Skeletal muscle tissue (tissue), 4 donors: ENCODE results near the gene IRX3. TPM values are rescaled to one million over a fixed set of nuclear protein-coding genes. Genes with fewer than 3 reads are reported as not detected.

Source experiments
- H3K27ac ChIP-seq: one replicate; pipeline ENCODE4 v1.7.0; 2013; ENCODE audit warnings: mild to moderate bottlenecking, low read depth, low read length, inconsistent platforms
- H3K27me3 ChIP-seq, 3 donors: one replicate each; pipeline ENCODE4 v1.7.0; 2013; ENCODE audit warnings: low read length in 3 of 3; ENCODE audit not compliant: control insufficient read depth in 3 of 3, insufficient read depth in 3 of 3
- H3K36me3 ChIP-seq, 3 donors: one replicate each; pipeline ENCODE4 v1.7.0; 2013; ENCODE audit warnings: low read length in 3 of 3; ENCODE audit not compliant: control insufficient read depth in 3 of 3, insufficient read depth in 3 of 3
- H3K4me1 ChIP-seq, 3 donors: one replicate each; pipeline ENCODE4 v1.7.0; 2013; ENCODE audit warnings: low read length in 3 of 3, mild to moderate bottlenecking in 3 of 3; ENCODE audit not compliant: control insufficient read depth in 3 of 3, insufficient read depth in 3 of 3
- H3K4me3 ChIP-seq, 3 donors: one replicate each; pipeline ENCODE4 v1.7.0; 2013; ENCODE audit warnings: low read length in 3 of 3
- H3K9ac ChIP-seq, 3 donors: one replicate each; pipeline ENCODE4 v1.7.0; 2013; ENCODE audit warnings: low read length in 3 of 3, mild to moderate bottlenecking in 3 of 3, moderate library complexity in 2 of 3, low read depth in 1 of 3
- H3K9me3 ChIP-seq, 3 donors: one replicate each; pipeline ENCODE4 v1.7.0; 2013; ENCODE audit warnings: low read length in 3 of 3; ENCODE audit not compliant: control insufficient read depth in 3 of 3
- total RNA-seq: library from RNA; depleted of rRNA; stranded (reverse); fragments of >200 nt; gene quantifications from one replicate; pipeline ENCODE4 v1.2.3, GENCODE V29; 2014
- donor health status: Osteomylitis.

IRX3 gene
- total RNA-seq, 1 donor from 2014 or later, result 7.8 TPM

DNA sequence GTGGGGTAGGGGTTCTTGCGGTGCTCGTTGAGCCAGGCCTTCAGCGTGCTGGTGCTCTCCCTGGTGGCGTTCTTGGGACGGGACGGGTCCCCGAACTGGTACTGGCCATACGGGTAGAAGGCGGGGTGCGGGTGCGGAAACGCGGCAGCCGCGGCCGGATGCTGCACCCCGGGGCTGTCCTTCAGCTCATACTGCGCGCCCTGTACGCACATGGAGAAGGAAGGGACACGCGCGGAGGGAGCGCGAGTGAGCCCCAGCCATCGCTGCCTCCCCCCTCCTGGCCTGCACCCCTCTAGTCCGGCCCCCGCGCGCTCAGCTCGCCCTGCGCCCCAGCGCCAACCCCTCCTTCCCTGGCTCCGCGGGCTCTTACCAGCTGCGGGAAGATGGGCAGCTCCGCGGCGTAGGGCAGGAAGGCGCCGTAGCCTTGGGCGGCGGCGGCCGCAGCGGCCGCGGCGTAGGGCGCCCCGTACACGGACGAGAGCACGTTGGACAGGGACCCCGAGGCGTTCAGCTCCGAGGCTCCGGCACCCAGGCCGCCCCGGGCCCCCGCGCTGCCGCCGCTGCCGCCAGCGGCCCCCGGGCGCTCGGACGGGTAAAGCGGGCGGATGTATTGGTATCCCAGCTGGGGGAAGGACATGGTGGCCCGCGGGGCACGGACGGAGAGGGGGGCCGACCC, 1.0 kb downstream of the IRX3 start:
- H3K27me3 ChIP-seq, result peaks cover 0 to 36% (median 13%) of the 10 kb centered on the region in 3 donors
- H3K9me3 ChIP-seq, result no peaks in the 10 kb centered on the region
- H3K9ac ChIP-seq, result peak overlapping the region in 2 of 3 donors; percentile 45 to 83
- H3K27ac ChIP-seq, result no peak overlapping the region
- H3K4me1 ChIP-seq, result peaks cover 6 to 18% (median 13%) of the 10 kb centered on the region in 3 donors
- no peaks in the 10 kb centered on the region for H3K36me3 ChIP-seq
- H3K4me3 ChIP-seq, result peak overlapping the region; percentile 62 to 86 (median 85)

DNA sequence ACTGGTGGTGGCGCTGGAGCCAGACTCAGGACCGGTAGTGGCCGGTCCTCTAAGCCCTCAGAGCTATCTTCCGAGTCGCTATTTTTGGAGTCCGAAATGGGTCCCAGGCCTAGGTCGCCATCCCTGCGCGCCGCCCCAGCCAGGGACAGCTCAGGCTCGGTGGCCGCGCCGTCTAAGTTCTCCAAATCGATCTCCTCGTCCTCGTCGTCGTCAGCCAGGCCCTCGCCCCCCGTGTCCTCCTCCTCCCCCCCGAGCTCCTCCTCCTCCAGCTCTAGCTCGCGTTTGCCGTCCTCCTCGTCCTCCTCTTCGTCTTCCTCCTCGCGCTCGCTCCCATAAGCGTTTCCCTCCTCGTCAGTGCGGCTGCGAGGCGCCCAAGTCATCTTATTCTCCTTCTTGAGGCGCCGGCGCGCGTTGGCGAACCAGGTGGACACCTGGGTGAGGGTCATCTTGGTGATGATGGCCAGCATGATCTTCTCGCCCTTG, 1.6 kb downstream of the IRX3 start:
- Histone ChIP-seq H3K27ac (no peak overlapping the region), H3K4me3 (peak overlapping the region; percentile 62 to 86 (median 85)), H3K4me1 (peaks cover 6 to 18% (median 13%) of the 10 kb centered on the region in 3 donors), H3K9me3 (no peaks in the 10 kb centered on the region), H3K27me3 (peaks cover 0 to 36% (median 8%) of the 10 kb centered on the region in 3 donors), H3K9ac (peak overlapping the region in 2 of 3 donors; percentile 45 to 83), H3K36me3 (no peaks in the 10 kb centered on the region)

DNA sequence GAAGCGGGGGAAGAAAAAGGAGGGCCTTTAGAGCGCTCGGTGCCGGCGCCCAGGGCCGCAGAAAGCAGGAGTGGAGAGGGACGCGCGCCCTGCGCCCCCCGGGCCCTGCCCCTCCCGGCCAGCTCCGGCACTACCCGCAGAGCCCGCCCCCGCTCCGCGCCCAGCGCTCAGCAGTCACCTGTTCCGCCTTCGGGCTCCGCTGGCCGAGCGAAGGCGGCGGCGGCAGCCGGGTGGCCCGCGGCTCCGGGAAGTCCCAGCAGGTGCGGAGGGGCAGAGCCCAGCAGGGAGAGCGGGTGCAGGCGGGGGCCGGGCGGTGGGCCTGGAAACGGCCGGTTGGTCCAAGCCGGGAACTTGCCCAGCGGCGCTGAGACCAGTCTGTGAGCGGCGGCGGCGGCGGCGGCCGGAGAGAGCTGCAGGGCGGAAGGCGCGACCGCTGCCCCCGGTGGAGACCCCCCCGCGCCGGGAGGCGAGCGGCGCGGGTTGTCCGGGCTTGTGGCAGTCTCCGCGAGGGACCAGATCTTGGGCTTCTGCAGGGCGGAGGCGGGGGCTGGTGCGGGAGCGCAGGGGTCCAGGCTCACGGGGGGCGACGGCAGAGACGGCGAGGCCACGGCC, 2.2 kb downstream of the IRX3 start:
- no peaks in the 10 kb centered on the region for H3K36me3 ChIP-seq
- peak overlapping the region in 2 of 3 donors; percentile 25 to 45 for H3K9ac ChIP-seq
- no peak overlapping the region for H3K27ac ChIP-seq
- H3K27me3 ChIP-seq, result peaks cover 0 to 36% (median 7%) of the 10 kb centered on the region in 3 donors
- H3K4me1 ChIP-seq, result peaks cover 6 to 18% (median 13%) of the 10 kb centered on the region in 3 donors
- H3K9me3 ChIP-seq, result no peaks in the 10 kb centered on the region
- peak overlapping the region; percentile 62 to 86 (median 85) for H3K4me3 ChIP-seq

DNA sequence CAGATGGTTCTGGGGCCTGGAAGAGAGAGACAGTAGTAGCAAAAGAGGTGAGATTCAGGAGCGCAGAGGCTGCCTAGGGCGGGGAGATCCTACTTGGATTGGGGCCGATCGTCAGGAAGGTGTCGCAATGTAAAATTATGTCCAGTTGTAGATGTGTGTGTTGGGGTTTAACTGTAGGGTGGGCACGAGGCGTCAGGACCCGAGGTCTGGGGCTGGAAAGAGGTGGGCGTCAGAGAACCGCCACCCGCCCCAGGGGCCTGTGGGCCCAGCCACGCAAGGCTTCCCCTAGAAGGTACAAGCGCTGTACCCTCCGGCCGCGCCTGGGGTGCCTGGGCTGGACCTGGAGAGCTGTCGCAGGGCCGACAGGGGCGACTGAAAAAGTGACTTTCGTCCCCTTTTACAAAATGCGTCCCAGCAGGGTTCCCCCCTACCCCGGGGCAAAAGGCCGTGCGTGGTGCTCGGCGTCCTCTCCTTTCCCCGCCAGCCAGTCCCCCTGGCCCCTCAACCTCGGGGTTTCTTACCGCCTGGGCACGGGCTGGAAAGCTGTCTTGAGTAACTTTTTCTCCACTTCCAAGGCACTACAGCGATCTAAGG, 2.8 kb downstream of the IRX3 start:
- peak overlapping the region in 1 of 3 donors; percentile 25 for H3K9ac ChIP-seq
- H3K27ac ChIP-seq, result no peak overlapping the region
- peaks cover 0 to 36% (median 7%) of the 10 kb centered on the region in 3 donors for H3K27me3 ChIP-seq

DNA sequence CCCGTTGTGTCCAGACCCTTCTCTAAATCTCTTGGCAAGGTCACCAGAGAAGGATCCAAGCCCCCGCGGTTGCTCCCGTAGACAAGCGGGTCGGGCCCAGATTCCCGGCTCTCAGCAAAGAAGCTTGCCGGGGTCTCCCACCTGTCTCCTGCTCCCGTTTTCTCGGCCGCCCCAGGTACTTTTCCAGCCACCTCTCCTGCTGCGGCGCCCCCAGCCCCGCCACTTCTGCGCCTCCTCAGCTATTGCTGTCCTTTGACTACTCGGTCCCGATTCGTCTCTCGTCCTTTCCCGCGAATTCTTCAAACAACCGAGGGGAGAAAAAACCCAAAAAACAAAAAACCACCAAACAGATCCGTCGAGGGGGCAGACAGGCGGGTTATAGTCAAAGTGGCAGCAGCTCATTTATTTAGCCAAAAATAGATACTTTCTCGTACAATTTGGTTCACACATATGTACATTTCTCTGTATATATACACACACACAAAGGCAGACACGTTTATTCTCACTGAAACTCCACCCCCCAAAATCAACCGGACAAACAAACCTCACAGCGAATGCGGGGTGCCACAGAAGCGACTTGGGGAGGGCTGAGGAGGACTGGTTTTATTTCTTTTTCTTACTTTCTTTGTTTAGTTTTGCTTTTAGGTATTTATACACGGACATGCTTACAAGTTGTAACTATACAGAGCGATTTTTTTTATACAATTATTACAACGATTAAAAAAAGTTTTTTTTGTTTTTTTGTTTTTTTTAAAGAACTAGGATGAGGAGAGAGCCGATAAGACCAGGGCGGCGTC, 3.5 kb downstream of the IRX3 start:
- no peaks in the 10 kb centered on the region for H3K36me3 ChIP-seq
- no peak overlapping the region for H3K4me3 ChIP-seq
- peaks cover 0 to 32% (median 7%) of the 10 kb centered on the region in 3 donors for H3K27me3 ChIP-seq
- peaks cover 6 to 18% (median 13%) of the 10 kb centered on the region in 3 donors for H3K4me1 ChIP-seq
- no peak overlapping the region for H3K27ac ChIP-seq
- no peak overlapping the region for H3K9ac ChIP-seq
- no peaks in the 10 kb centered on the region for H3K9me3 ChIP-seq

More for the DNA sequence above, 2.8 kb downstream of the IRX3 start:
- Histone ChIP-seq H3K36me3 (no peaks in the 10 kb centered on the region), H3K4me1 (peaks cover 6 to 18% (median 13%) of the 10 kb centered on the region in 3 donors), H3K4me3 (peak overlapping the region in 2 of 3 donors; percentile 43 to 52), H3K9me3 (no peaks in the 10 kb centered on the region)

DNA sequence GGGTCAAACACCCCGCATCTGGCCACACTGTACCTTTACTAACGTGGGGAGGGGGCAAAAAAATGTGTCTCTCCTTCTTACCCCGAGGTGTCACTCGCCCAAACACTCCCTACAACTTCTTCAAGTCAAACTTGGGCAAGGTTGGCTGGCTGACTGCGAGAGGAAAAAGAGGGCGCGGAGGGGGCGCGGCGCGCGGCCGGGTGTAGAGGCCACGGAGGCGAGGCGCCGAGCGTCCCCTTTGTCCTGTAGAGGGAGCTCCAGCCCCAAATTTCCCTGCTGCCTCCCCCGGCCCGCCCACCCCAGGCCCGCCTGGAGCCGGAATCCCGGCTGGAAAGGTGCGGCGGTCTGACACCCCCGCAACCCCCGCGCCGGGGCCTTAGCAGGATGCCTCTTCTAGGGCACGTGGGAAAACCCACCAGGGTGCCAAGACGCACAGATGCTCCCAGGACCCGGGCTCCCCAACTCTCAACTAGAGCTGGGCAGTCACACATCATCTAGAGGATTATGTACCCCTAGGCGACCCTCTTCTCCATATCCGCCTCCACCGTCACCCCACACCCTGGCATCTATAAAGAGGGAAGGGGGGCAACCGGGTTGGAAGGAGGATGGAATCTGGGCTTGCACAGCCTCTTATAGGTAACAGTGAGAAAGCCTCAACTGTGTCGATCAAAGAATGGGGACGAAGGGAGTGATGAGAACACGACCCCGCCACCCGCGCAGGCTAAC, 4.2 kb downstream of the IRX3 start:
- H3K36me3 ChIP-seq, result no peaks in the 10 kb centered on the region
- peaks cover 0 to 28% (median 7%) of the 10 kb centered on the region in 3 donors for H3K27me3 ChIP-seq
- H3K9ac ChIP-seq, result no peak overlapping the region
- peaks cover 6 to 18% (median 10%) of the 10 kb centered on the region in 3 donors for H3K4me1 ChIP-seq
- H3K9me3 ChIP-seq, result no peaks in the 10 kb centered on the region
- no peak overlapping the region for H3K27ac ChIP-seq
- H3K4me3 ChIP-seq, result no peak overlapping the region

DNA sequence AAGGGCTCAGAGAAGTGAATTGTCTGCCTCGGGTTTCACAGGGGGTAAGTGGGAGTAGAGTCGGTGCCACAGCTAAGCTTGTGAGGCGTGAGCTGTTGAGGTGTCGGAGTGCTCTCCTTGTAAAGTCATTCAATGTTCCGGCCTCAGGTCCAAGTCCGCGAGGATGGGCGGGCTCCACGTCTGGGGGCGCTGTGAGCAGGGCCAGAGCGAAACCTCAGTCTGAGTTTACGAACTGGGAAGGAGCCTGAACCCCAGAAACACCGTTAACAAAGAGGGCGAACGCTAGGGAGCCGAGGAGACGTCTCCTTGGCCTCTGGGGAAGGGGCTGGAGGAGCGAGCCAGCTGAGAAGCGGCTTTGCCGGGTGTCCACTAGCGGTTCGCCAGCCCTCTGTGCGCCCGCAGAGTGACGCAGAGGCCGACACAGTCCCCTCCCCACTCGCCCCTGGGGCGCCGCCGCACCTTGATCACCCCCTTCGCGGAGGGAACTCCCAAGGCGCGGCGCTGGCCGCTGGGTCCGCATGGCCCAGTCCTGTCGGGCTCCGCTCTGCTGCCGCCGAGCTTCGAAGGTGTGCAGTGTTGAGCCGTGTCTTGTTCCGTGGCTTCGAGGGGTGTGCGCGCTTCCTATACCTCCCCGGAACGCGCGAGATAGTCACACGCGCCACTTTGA, 4.9 kb downstream of the IRX3 start:
- Histone ChIP-seq H3K4me3 (no peak overlapping the region), H3K4me1 (peaks cover 6 to 18% (median 7%) of the 10 kb centered on the region in 3 donors), H3K9ac (no peak overlapping the region), H3K27ac (no peak overlapping the region), H3K27me3 (peaks cover 0 to 23% (median 7%) of the 10 kb centered on the region in 3 donors), H3K9me3 (no peaks in the 10 kb centered on the region), H3K36me3 (no peaks in the 10 kb centered on the region)

DNA sequence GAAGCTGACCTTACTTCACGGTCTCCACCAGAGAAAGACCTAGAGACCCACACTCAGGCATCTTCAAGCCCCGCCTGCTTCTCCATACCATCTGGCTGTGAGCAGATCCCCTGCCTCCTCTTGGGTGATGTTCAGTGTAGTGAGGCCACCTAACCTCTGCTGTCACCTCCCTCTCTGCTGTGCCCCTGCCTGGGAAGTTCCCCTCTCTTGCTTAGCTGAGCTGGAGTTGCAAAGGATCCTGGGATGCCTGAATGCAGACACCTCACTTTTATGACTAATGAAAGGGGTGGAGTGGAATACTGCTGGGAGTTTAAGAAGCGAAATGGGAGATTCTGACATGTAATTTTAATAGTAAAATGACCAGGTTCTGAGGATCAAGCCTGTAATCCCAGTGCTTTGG, 5.8 kb downstream of the IRX3 start:
- Histone ChIP-seq H3K4me1 (peaks cover 3 to 14% (median 7%) of the 10 kb centered on the region in 3 donors), H3K27ac (no peak overlapping the region), H3K9ac (no peak overlapping the region), H3K36me3 (no peaks in the 10 kb centered on the region), H3K27me3 (peaks cover 0 to 23% (median 7%) of the 10 kb centered on the region in 3 donors), H3K4me3 (no peak overlapping the region), H3K9me3 (no peaks in the 10 kb centered on the region)
